PC-9 (cell line): ENCODE results near the gene ZBTB37. TPM values are rescaled to one million over a fixed set of nuclear protein-coding genes. Genes with fewer than 3 reads are reported as not detected.

ENCODE experiments used
- BruUV-seq: library from RNA; stranded (reverse); fragments of 400-500 nt; replicated peaks from 2 replicates; lab custom pipeline; 2021; lab: Mats Ljungman, UMichigan
- CTCF ChIA-PET: fragments of 300-600 bp; sonication (Branson Sonifier 250); formaldehyde crosslinking; loops from one replicate; lab custom pipeline; 2022; ENCODE audit warnings: antibody characterized with exemption; lab: Charles Lee
- POLR2A ChIA-PET: fragments of 300-600 bp; sonication (Branson Sonifier 250); formaldehyde crosslinking; loops from one replicate; lab custom pipeline; 2022; ENCODE audit warnings: antibody characterized with exemption; ENCODE audit not compliant: unreplicated experiment; lab: Charles Lee
- DNase-seq, 2 experiments: peaks; one replicate each; pipeline versions ENCODE4 v3.0.0 to v3.0.0-alpha.2; 2015 to 2022; ENCODE audit warnings: mixed read lengths in 1 of 2
- H2AFZ ChIP-seq: fragments of 200-600 bp; sonication (generic); 2 replicates; pipeline ENCODE4 v1.8.1; 2017; ENCODE audit warnings: antibody characterized with exemption
- H3F3A ChIP-seq: fragments of 200-600 bp; sonication (generic); 2 replicates; pipeline ENCODE4 v1.8.1; 2017; ENCODE audit warnings: antibody characterized with exemption, mild to moderate bottlenecking, low read depth; ENCODE audit not compliant: insufficient read depth
- H3K27ac ChIP-seq: fragments of 200-600 bp; sonication (generic); 2 replicates; pipeline ENCODE4 v1.6.1; 2016; ENCODE audit warnings: mixed run types
- H3K27me3 ChIP-seq: fragments of 200-600 bp; sonication (generic); 2 replicates; pipeline ENCODE4 v1.6.1; 2016; ENCODE audit warnings: low read depth, mixed run types; ENCODE audit not compliant: insufficient read depth
- H3K36me3 ChIP-seq: fragments of 200-600 bp; sonication (generic); 2 replicates; pipeline ENCODE4 v1.6.1; 2016; ENCODE audit warnings: low read depth, mixed run types
- H3K4me1 ChIP-seq: fragments of 200-600 bp; sonication (generic); replicated peaks from 2 replicates; pipeline ENCODE4 v1.6.1; 2016; ENCODE audit warnings: mixed run types; ENCODE audit not compliant: insufficient read depth
- H3K4me2 ChIP-seq: fragments of 200-600 bp; sonication (generic); 2 replicates; pipeline ENCODE4 v1.6.1; 2017; ENCODE audit warnings: mixed run types
- H3K4me3 ChIP-seq: fragments of 200-600 bp; sonication (generic); 2 replicates; pipeline ENCODE4 v1.6.1; 2016; ENCODE audit warnings: mixed run types
- H3K79me2 ChIP-seq: fragments of 200-600 bp; sonication (generic); 2 replicates; pipeline ENCODE4 v1.6.1; 2017; ENCODE audit warnings: low read depth, mixed run types
- H3K9me2 ChIP-seq: fragments of 200-600 bp; sonication (generic); 2 replicates; pipeline ENCODE4 v1.8.1; 2017; ENCODE audit warnings: mild to moderate bottlenecking; ENCODE audit not compliant: insufficient read depth
- H3K9me3 ChIP-seq: fragments of 200-600 bp; sonication (generic); 2 replicates; pipeline ENCODE4 v1.8.1; 2016; ENCODE audit warnings: low read depth; ENCODE audit not compliant: insufficient read depth
- H4K20me1 ChIP-seq: fragments of 200-600 bp; sonication (generic); 2 replicates; pipeline ENCODE4 v1.8.1; 2017; ENCODE audit not compliant: insufficient read depth
- EZH2 ChIP-seq: fragments of 200-600 bp; sonication (generic); IDR thresholded peaks from 2 replicates; pipeline ENCODE4 v1.8.0; 2017; ENCODE audit warnings: antibody characterized with exemption, low read depth
- intact Hi-C: fragments of 100-400 bp; cut with micrococcal nuclease; formaldehyde crosslinking; loops from one replicate; pipeline ENCODE4 v1.10.0; 2022; ENCODE audit not compliant: unreplicated experiment
- total RNA-seq: library from RNA; stranded (reverse); gene quantifications from 2 replicates; pipeline ENCODE4 v1.2.3, GENCODE V29; 2021
- TF ChIP-seq, protein P1 (sequence below): fragments of 200-600 bp; sonication (generic); conservative IDR thresholded peaks from 2 replicates; pipeline ENCODE4 v1.6.1; 2017; ENCODE audit warnings: mixed run types, antibody characterized with exemption, mild to moderate bottlenecking, moderate library complexity

ZBTB37 gene
- total RNA-seq, 1 experiment from 2014 or later: 8.3 TPM

DNA sequence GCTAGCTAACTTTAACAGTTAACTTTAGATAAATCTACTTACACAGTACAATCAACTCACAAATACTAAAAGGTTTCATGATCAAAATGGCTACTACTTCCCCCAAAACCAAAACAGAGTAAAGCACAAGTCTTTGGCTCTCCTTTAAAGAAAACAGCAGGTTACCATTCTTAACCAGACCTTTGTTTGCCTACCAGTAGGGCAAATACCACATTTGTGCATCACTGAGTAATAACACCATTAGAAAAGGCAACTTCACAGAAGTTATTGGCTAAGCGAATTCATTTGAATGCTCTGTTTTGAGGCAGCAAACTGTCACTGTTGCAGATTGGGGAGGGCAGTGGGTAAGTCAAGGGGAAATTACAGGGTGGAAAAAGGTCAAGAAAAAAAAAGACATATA, 66.3 kb downstream of the ZBTB37 start:
- intact Hi-C loops: loop anchor here (10.0 kb wide), 1 partner anchor 1190 kb away; no protein-coding TSS in a partner anchor
- Histone ChIP-seq H3K9me2 (no peaks in the 10 kb centered on the region), H2AFZ (no peak overlapping the region), H3K4me2 (no peak overlapping the region), H3K9me3 (no peaks in the 10 kb centered on the region), H3K27me3 (no peaks in the 10 kb centered on the region), H3K79me2 (no peaks in the 10 kb centered on the region), H3F3A (peaks cover 11% of the 10 kb centered on the region; the same call in 1 of the 2 replicates), H4K20me1 (no peaks in the 10 kb centered on the region; the same call in 1 of the 2 replicates), H3K27ac (no peak overlapping the region), H3K4me3 (no peak overlapping the region), H3K4me1 (no peaks in the 10 kb centered on the region), H3K36me3 (no peaks in the 10 kb centered on the region; the same call in 1 of the 2 replicates)
- BruUV-seq: no TSS peak
- ChIA-PET POLR2A (interaction anchor here (0.5 kb wide), 1 partner anchor 76 kb away, joined by 3 read pairs; no protein-coding TSS in a partner anchor), CTCF (no interaction called here)
- TF ChIP-seq EZH2: no peak
- TF ChIP-seq, protein P1, sequence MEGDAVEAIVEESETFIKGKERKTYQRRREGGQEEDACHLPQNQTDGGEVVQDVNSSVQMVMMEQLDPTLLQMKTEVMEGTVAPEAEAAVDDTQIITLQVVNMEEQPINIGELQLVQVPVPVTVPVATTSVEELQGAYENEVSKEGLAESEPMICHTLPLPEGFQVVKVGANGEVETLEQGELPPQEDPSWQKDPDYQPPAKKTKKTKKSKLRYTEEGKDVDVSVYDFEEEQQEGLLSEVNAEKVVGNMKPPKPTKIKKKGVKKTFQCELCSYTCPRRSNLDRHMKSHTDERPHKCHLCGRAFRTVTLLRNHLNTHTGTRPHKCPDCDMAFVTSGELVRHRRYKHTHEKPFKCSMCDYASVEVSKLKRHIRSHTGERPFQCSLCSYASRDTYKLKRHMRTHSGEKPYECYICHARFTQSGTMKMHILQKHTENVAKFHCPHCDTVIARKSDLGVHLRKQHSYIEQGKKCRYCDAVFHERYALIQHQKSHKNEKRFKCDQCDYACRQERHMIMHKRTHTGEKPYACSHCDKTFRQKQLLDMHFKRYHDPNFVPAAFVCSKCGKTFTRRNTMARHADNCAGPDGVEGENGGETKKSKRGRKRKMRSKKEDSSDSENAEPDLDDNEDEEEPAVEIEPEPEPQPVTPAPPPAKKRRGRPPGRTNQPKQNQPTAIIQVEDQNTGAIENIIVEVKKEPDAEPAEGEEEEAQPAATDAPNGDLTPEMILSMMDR: no peak
- no peak for DNase-seq

- Histone ChIP-seq H3K27me3 (no peaks in the 10 kb centered on the region), H2AFZ (no peak overlapping the region), H3K9me2 (no peaks in the 10 kb centered on the region), H4K20me1 (no peaks in the 10 kb centered on the region; the same call in 1 of the 2 replicates), H3K27ac (no peak overlapping the region), H3K36me3 (peaks cover 5% of the 10 kb centered on the region; the same call in 1 of the 2 replicates), H3K4me3 (no peak overlapping the region), H3K9me3 (no peaks in the 10 kb centered on the region), H3K4me2 (no peak overlapping the region), H3K4me1 (no peaks in the 10 kb centered on the region), H3K79me2 (no peaks in the 10 kb centered on the region), H3F3A (peaks cover 11% of the 10 kb centered on the region; the same call in 1 of the 2 replicates)
- TF ChIP-seq, protein P1: no peak
- no peak for TF ChIP-seq EZH2
- DNase-seq: no peak
- POLR2A ChIA-PET: interaction anchor here (0.6 to 0.7 kb wide), 2 partner anchors 17 to 31 kb away, joined by 4 to 5 read pairs; no protein-coding TSS in a partner anchor
- CTCF ChIA-PET: no interaction called here
- BruUV-seq: no TSS peak
- intact Hi-C loops: loop anchor here (10.0 kb wide), 1 partner anchor 1192 kb away; no protein-coding TSS in a partner anchor
These were observed 68.9 kb downstream of the ZBTB37 start for GRCh38 chr1:173937062-173937461.

DNA sequence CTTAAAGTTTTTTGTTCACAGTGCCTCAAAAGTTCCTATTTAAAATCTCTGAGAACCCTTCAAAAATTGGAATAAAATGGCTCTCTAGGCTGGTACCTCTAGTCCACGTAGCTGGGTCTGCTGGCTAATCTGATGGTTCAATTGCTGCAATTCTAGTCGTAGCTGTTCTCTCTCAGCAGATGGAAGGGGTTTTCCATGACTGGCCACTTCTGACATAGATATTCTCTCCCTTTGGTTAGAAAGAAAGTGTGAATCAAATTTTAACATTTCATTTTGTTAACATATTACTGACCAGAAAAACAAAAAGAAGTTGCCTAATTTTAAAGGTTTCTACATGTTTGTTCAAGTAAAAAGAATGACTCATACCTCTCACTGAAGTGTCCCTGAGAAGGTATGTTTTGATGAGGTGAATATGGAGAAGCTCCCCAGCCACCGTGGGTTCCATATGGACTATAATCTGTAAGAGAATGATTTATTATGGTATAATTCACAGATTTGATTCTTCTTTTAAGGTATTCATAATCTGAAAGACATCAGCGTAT, 78.3 kb downstream of the ZBTB37 start:
- Histone ChIP-seq H3K27ac (no peak overlapping the region), H3K4me2 (no peak overlapping the region)
- no peak for DNase-seq

More for the DNA sequence above, 78.3 kb downstream of the ZBTB37 start:
- H3K4me3 ChIP-seq: no peak overlapping the region
- no peaks in the 10 kb centered on the region for H3K27me3 ChIP-seq
- no peaks in the 10 kb centered on the region for H3K9me2 ChIP-seq
- no peaks in the 10 kb centered on the region for H3K79me2 ChIP-seq
- H3K36me3 ChIP-seq: peaks cover 28% of the 10 kb centered on the region
- no peaks in the 10 kb centered on the region for H3K9me3 ChIP-seq
- ChIA-PET CTCF (interaction anchor here (1.0 kb wide), 1 partner anchor 1201 kb away, joined by 3 read pairs; no protein-coding TSS in a partner anchor), POLR2A (no interaction called here)
- H3F3A ChIP-seq: peaks cover 6% of the 10 kb centered on the region; the same call in 1 of the 2 replicates
- intact Hi-C loops: no loop called here
- H4K20me1 ChIP-seq: no peaks in the 10 kb centered on the region
- TF ChIP-seq EZH2: no peak
- TF ChIP-seq, protein P1: no peak
- no TSS peak for BruUV-seq
- no peak overlapping the region for H2AFZ ChIP-seq
- H3K4me1 ChIP-seq: no peaks in the 10 kb centered on the region
